ENCODE measurements around the gene SLC35F3.
"Not testable (repeated sequence)": the region's sequence is repeated elsewhere in the genome, so short reads cannot be mapped to it uniquely, and the experiment has no call there.

Gene SLC35F3

GRCh38 chr1:233904633-233905415 is at the start of gene SLC35F3:
Gene SLC35F3, plus strand, starts transcription at chr1:233904676.
- DNase-seq, result peak; percentile 44

GRCh38 chr1:233859446-233859845 is 45.0 kb upstream of the SLC35F3 start:
- DNase-seq, result no peak

- DNase-seq, result no peak
Observed at GRCh38 chr1:233863901-233864545, 40.5 kb upstream of the SLC35F3 start.

- no peak for DNase-seq
Observed at GRCh38 chr1:233864578-233864977, 39.9 kb upstream of the SLC35F3 start.

- no peak for DNase-seq
Observed at GRCh38 chr1:233865216-233865615, 39.3 kb upstream of the SLC35F3 start.

GRCh38 chr1:233865902-233866301 is 38.6 kb upstream of the SLC35F3 start:
- DNase-seq, result no peak

GRCh38 chr1:233867028-233867427 is 37.4 kb upstream of the SLC35F3 start:
- no peak for DNase-seq

- no peak for DNase-seq
Observed at GRCh38 chr1:233868461-233868860, 36.0 kb upstream of the SLC35F3 start.

GRCh38 chr1:233869680-233870079 is 34.8 kb upstream of the SLC35F3 start:
- no peak for DNase-seq

- no peak for DNase-seq
Observed at GRCh38 chr1:233873666-233874065, 30.8 kb upstream of the SLC35F3 start.

- no peak for DNase-seq
Observed at GRCh38 chr1:233879841-233880240, 24.6 kb upstream of the SLC35F3 start.

GRCh38 chr1:233883671-233884070 is 20.8 kb upstream of the SLC35F3 start:
- DNase-seq, result no peak

- no peak for DNase-seq
Observed at GRCh38 chr1:233884461-233885151, 19.9 kb upstream of the SLC35F3 start.

GRCh38 chr1:233885196-233885920 is 19.1 kb upstream of the SLC35F3 start:
- no peak for DNase-seq

GRCh38 chr1:233891151-233891550 is 13.3 kb upstream of the SLC35F3 start:
- DNase-seq, result not testable (repeated sequence)

GRCh38 chr1:233897325-233898162 is 6.9 kb upstream of the SLC35F3 start:
- no peak for DNase-seq

- no peak for DNase-seq
Observed at GRCh38 chr1:233901495-233901894, 3.0 kb upstream of the SLC35F3 start.

- DNase-seq, result no peak
Observed at GRCh38 chr1:233905416-233906051, 1.1 kb downstream of the SLC35F3 start.

- no peak for DNase-seq
Observed at GRCh38 chr1:233907151-233907550, 2.7 kb downstream of the SLC35F3 start.

- no peak for DNase-seq
Observed at GRCh38 chr1:233908092-233908491, 3.6 kb downstream of the SLC35F3 start.

- DNase-seq, result no peak
Observed at GRCh38 chr1:233909195-233909594, 4.7 kb downstream of the SLC35F3 start.

- no peak for DNase-seq
Observed at GRCh38 chr1:233912447-233912846, 8.0 kb downstream of the SLC35F3 start.

Measured in activated CD4-positive, alpha-beta T cell treated with anti-CD3 and anti-CD28 coated beads for 48 hours (primary cell).